Hippocampal formation (tissue), 2 donors: Measurements from ENCODE around the gene GOLPH3.
A peak's percentile ranks its signal among the peaks of the same experiment; 100 is the strongest.

Experiments used
- DNase-seq, 2 donors: peaks; one replicate each; lab custom pipeline; 2025; lab: John Stamatoyannopoulos, UW

Gene GOLPH3

DNA sequence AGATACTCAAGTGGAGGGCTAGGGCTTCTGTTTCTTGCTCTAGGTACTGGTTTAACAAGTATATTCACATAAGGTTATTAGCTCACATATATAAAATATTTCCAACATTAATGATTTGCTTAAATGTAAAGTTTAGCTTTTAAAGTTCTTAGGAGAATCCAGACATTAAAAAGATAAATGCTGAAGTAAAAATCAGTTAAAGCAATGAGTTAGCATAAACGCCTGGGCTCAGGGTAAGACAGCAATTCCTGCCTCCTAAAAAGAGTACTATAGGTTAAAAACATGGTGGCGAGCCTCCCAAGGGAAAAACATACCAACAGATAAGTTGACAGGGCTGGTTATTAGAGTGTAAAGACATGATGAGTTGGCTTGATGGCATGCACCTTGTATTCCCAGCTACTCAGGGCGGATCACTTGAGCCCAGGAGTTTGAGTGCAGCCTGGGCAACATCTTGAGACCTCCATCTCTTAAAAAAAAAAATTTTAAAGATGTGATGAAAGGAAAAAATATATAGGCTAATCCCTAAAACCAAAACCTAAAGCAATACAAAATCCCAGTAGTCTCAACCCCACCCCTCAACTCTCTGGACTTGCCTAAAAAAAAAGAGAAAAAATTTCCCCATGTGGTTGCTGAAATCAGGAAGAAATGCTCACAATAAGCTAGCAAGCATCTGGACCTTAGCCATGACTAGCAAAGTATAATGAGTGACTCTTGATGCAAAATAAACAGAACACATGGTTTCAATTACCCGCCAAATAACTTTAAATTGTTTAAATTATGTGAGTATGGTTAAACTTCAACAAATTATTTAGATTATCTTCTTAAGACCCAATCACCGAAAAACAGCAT is 3.6 kb downstream of the GOLPH3 start:
- no peak for DNase-seq

DNA sequence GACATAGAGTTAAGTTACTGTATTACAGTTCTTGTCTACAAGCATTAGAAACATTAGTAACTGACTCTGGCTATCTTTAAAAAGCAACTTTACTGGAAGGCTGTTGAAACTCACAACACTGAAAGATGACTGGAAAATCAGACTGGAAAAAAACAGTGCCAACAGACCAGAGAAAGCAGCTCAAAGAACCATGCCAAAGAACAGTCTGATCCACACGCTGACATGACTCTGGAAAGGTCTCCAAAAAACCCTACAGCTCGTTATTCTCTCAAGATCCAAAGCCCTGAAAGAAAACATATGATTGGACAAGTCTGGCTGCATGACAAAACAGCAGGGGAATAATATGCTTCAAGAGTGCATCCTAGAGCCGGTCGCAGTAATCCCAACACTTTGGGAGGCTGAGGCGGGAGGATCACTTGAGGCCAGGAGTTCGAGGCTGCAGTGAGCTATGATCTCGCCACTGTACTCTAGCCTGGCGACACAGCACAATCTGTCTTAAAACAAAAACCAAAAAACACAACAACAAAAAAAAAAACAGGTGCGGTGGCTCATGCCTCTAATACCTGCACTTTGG is 5.6 kb downstream of the GOLPH3 start:
- DNase-seq: no peak

DNA sequence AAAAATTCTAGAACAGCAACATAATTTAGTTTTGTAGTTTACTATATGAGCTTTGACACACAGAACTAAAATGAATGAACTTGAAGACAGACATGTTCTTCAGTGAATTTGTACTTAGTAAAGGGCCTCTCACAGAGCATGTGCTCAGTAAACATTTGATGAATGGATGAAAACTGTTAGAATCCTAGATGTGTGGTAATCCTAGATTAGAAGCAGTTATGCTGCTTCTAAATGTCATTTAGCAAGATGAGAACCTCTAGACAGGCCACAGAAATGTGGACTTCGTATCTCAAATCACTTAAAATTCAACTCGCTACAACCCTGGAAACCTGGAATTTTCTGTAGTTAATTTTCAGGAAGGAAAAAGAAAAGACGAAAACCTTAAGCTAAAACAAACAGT is 8.5 kb downstream of the GOLPH3 start:
- no peak for DNase-seq

DNA sequence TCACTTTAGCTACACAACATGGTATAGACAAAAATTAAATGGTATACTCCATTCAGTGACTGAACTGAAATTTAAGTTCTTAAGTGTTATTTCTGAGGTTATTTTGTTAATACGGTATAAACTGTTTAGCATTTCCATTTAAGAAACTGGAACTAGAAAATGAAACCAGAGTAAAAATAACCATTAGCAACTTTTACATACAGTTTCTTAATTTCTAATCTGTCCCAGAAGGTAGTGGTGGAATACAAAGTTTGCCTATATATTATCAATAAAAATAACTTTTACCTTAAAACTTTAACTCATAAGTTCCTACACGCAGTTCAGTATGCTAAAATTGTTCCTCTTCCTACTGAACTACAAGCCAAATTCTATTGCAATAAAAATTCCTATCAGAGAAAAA is 10.3 kb downstream of the GOLPH3 start:
- no peak for DNase-seq

DNA sequence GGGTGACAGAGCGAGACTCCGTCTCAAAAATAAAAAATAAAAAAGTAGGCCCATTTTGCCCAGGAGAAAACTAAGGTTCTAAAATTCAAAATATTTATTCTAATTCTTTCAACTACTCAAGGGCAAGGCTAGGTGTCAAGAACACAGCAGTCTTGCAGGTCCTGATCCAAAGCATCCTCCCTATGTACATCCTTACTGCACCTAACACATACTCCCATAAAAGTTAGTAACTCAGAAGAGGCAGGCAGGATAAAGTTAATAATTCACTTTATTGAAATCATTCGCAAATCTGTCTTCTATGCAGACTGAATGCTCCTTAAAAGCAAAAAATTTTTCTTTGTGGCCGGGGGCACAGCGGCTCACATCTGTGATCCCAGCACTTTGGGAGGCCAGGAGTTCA is 11.1 kb downstream of the GOLPH3 start:
- DNase-seq: no peak

DNA sequence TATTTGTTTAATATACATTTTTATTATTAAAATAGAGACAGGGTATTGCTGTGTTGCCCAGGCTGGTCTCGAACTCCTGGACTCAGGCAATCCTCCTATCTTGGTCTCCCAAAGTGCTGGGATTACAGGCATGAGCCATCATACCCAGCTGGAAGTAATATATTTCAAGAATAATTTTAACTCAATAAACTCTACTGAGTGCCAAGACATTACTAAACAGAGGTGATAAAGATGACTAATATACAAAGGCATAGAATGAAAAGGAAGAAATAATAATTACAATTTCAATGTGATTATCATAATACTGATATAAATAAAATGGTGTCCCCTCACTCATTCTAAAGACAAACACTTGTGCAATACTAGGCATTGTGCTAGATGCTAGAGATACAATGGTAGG is 13.9 kb downstream of the GOLPH3 start:
- no peak for DNase-seq

DNA sequence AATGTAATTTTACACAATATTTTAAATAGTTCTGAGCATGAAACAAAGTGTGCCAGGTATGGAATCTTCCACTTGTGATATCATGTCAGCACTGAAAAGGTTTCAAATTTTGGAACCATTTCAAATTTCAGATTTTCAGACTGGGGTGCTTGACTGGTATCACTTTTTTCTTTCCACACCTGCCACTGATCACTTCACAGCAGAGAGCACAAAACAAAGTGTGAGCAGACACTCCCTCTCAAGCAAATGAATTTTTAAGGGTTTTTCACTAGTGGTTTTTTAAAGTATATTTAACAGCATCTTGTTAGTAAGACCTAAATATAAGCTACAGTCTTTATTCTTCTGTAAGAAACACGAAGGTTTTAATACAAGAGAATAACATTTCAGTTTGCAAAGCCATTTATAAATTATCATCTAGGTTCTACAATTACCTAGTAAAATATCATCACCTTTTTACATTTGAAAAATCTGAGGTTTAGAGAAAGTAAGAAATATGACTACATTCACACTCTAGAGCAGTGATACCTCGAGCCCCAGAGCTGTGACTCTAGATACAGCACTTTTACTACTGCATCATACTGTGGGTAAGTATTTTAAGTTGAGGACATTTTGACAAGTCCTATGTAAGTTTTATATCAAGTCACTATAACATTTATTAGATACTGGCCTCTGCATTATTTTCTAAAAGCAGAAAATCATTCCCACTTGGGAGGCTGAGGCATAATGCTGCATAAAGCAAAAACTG is 14.6 kb downstream of the GOLPH3 start:
- DNase-seq: no peak

DNA sequence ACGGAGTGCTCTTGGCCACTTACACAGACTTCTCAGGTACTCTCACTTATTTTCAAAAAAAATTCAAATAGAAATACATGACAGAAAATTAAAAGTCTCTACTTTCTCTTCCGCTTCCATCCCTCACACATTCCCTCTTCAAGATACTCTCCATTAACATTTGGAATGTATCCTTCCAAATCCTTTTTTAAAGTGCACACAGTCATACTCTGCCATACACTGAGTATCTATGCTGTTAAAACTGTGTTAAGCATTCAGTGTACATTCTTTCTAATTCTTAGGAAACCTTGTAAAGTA is 15.5 kb downstream of the GOLPH3 start:
- no peak for DNase-seq

DNA sequence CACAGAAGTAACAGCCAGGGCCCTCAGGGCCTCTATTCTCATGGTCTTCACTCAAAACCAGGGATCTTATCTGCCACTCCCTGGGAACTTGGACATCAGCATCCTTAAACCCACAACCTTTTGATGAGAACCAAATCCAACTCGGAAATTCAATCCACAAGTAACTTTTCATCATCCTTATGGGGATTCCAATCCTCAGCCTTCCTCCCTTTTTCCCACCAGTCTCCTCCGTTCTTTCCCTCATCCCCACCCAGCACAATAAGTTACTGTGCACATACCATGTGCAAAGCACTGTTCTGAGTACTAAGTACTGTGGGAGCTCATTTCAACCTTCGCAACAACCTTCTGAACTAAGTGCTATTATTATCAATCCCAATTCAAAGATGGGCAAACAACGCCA is 17.0 kb downstream of the GOLPH3 start:
- DNase-seq: no peak

DNA sequence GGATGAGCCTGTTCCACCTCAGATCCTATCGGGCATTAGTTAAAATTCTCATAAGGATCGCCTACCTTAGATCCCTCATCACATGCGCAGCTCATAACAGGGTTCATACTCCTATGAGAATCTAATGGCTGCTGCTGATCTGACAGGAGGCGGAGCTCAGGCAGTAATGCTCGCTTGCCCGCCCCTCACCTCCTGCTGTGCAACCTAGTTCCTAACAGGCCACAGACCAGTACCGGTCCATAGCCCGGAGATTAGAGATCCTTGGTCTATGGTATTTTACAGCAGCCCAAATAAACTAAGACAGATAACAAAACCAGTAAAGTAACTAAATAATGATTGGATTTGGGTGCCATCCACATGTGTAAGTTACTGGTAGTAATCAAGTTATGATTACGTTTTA is 17.5 kb downstream of the GOLPH3 start:
- no peak for DNase-seq

DNA sequence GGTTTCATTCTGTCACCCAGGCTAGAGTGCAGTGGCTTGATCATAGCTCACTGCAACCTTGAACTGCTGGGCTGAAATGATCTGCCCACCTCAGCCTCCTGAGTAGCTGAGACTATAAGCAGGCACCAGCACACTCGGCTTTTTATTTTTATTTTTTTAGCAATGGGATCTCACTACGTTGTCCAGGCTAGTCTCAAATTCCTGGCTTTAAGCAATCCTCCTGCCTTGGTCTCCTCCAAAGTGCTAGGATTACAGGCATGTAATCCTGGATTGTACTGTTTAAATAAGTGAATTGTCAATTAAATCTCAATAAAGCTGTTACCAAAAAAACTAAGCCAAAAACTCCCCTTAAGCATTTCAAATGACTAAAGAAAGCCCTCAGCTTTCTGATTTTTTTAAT is 18.9 kb downstream of the GOLPH3 start:
- no peak for DNase-seq

DNA sequence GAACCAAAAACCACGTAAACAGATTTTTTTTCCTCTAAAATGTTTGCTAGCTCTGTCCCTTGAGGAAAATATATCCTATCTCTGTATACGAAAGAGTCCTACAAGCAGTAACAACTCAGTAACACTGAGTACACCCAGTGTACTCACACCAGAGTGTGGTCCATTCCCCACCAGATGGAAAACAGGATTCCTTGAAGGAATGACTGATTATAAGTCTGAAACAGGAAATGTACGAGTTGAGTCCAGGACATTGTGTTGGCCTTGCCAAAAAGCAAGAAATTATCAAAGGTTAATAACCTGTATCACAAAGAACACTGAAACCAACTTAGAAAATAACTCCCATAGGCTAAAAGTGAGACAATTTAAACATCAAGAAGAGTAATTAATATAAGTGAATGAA is 20.4 kb downstream of the GOLPH3 start:
- DNase-seq: no peak

DNA sequence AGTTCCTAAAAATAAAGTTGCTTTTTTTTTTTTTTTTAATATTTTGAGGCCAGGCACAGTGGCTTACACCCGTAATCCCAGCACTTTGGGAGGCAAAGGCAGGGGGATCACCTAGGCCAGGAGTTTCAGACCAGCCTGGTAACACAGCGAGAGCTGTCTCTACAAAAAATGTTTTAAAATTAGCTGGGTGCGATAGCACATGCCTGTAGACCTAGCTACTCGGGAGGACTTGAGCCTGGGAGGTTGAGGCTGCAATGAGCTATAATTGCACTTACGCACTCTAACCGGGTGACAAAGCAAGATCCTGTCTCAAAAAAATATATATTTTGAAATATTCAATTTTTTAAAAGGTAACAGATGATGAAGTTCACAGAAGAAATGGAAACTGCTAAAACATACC is 22.9 kb downstream of the GOLPH3 start:
- no peak for DNase-seq

DNA sequence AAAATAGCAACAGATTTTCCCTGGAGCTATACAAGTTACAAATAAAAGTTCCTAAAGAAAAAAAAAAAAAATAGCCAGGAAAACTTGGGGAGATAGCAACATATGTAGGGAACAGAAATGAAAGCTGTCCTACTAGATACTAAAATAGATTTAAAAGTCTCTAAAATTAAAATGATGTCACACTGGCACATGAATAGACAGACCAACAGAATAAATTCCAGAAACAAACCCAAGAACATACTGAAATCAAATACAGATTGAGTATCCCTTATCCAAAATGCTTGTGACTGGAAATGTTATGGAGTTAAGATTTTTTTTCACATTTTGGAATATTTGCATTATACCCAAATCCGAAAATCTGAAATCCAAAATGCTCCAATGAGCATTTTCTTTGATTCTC is 23.8 kb downstream of the GOLPH3 start:
- no peak for DNase-seq

DNA sequence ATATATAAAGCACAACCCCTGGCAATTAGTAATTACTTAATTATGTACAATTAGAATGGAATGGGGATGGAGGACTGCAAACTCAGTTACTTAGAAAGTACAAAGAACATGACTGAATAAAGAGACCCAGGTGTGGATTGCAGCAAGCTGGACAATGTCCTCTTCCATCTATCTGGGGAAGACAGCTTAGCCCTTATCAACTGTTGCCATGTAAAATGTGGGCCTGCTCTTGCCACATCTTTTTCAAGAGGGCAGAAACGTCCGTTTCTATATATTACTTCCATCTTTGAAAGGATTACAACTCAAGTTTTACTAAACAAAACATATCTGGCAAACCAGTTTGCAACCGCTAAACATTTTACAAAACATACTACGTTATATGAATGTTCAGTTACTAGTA is 26.2 kb downstream of the GOLPH3 start:
- DNase-seq: no peak

DNA sequence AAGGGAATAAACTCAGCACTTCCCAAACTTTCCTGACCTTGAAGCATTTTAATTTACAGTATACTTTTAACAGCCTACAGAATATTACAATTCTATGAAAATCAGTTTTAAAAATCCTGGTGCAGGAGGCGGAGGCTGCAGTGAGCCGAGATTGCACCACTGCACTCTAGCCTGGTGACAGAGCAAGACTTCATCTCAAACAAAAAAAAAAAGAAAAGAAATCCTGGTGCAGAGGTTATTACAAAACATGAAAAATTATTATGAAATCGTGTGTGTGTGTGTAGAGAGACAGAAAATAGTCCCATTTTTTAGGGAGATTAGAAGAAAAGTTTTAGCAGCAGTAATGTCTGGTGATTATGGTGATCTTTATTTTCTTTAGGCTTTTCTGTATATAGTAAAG is 26.9 kb downstream of the GOLPH3 start:
- DNase-seq: no peak

DNA sequence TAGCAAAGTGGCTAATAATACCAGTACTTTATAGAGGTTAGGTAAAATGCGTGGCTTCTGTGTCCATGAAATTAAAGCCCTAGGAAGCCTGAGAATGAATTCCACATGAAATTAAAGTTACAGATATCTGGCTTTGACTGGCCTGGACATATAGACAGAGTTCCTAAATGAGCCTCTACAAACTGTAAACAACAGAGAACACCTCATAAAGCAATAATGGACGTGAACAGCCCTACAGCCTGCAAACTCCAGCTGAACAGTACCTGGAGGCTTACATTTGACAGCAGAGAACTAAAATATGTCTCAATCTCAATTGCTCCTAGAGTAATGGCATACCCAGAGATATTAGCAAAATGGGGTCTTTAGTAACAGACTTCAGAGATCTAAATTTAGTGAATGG is 28.7 kb downstream of the GOLPH3 start:
- DNase-seq: no peak

DNA sequence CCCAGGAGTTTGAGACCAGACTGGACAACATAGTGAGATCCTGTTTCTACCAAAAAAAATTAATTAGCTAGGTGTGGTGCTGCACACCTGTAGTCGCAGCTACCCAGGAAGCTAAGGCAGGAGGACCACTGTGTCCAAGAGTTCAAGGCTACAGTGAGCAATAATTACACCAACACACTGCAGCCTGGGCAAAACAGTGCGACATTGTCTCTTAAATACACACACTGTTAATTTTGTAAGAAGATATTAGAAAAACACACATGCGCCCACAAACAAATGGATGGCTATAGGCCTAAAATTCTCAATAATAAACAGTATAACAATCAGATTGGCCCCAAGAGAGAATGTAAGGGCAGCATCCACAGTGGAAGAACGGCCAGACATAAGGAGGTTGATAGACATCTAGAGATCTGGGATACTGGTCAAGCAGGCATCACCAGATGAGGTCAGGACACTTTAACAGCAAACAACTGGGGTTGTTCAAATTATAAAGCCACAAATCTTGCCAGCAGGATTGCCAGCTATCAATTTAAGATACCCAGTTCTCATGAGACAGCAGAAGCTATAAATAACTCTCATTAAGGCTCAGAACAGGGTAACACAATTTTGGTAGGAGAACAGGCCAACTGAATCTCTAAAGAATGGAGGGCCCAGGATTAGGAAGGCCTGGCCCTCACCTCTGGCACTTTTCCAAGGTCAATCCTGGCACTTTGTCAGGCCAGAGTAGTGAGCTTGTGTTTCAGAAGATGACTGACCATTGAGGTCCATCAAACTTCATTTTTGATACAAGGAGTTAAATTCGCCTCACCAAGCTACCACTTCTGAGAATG is 29.5 kb downstream of the GOLPH3 start:
- peak in 1 of 2 donors; percentile 1 for DNase-seq

DNA sequence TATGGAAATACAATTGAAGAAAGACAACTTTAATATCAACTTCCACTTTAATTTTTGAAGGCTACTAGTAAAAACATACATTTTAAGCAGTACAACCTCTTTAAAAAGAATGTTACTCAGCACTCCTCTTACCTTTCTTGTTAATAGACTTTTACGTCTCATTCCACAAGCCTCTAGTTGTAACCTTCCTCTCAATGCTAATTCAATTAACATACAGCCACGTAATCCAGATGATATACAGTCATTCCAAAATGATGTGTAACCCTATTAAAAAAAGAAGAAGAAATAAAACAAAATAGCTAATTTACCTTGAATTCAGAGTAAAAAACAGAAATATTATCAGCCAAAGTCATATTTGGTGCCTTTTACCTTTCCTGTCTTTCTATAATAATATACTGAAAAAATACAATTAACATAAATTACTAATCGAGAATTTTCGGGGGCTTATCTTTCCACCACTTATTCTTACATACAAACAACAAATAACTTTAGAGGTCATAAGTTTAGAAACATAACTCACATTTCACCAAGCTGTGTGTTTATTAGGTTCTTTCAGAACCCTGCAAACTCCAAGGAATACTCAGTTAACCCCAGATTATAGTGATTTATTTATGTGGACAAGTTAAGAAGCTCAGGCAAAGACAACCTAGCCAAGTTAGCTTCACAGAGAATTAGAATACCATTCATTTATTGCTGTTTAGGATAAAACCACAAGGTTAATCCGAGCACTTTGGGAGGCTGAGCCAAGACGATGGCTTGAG is 30.3 kb downstream of the GOLPH3 start:
- DNase-seq: no peak

DNA sequence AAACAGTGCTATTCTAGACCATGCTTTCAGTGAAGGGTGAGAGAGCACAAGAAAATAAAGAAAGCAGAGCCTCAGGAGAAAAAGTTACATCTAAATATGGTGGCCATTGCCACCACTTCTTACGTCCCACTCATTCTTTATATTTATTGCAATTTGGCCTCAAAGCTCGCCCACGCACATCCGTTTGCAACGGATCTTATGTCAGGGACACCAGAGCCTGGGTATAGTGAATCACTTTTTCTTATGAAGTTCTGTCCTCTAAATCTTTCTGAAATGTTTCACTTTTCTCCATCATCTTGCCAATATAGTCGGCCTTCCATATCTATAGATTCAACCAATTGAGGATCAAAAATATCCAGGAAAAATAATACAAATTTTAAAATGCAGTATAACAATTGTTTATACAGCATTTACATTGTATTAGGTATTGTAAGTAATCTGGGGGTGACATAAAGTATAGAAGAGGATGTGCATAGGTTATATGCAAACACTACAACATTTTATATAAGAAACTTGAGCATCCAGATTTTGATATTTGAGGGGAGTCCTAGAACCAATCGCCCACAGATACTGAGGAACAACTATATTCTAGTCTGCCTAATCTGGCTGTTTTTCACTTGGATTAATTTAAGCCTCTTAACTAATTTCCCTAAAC is 35.2 kb downstream of the GOLPH3 start:
- DNase-seq: no peak

DNA sequence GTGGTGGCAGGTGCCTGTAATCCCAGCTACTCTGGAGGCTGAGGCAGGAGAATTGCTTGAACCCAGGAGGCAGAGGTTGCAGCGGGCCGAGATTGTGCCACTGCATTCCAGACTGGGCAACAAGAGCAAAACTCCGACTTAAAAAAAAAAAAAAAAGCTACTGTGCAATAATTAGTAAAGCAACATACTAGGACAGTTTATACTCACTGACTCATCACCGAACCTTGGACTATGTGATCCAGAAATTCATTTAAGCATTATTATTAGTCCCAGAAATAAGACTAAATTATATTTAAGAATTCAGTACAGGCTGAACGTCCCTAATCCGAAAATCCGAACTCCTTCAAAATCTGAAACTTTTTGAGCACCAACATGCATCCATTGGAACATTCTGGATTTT is 37.8 kb downstream of the GOLPH3 start:
- no peak for DNase-seq
